Ammon's horn (tissue), 1 donor: ENCODE data around the gene ZC3H12A.
A peak's percentile ranks its signal among the peaks of the same experiment; 100 is the strongest.
"Not testable (repeated sequence)": the region's sequence is repeated elsewhere in the genome, so short reads cannot be mapped to it uniquely, and the experiment has no call there.

Experiments used
- DNase-seq: peaks from one replicate; pipeline ENCODE4 v3.0.0-alpha.2; 2016; ENCODE audit warnings: low spot score

ZC3H12A gene

GRCh38 chr1:37502104-37502503 is 27.7 kb downstream of the ZC3H12A start:
- DNase-seq, result no peak

- not testable (repeated sequence) for DNase-seq
Measured at GRCh38 chr1:37502791-37503190, 28.4 kb downstream of the ZC3H12A start.

- DNase-seq, result no peak
Measured at GRCh38 chr1:37506740-37507139, 32.4 kb downstream of the ZC3H12A start.

- DNase-seq, result no peak
Measured at GRCh38 chr1:37509181-37509580, 34.8 kb downstream of the ZC3H12A start.

GRCh38 chr1:37513795-37514349 is 39.5 kb downstream of the ZC3H12A start:
- DNase-seq, result peak; percentile 15

GRCh38 chr1:37514350-37515184 is 40.2 kb downstream of the ZC3H12A start, which contains the start of gene MEAF6:
TSS of gene MEAF6 (minus strand) at chr1:37514766. CDS start at chr1:37514746, 20 bp downstream.
- peak; percentile 80 for DNase-seq

- no peak for DNase-seq
Measured at GRCh38 chr1:37515185-37516034, 41.0 kb downstream of the ZC3H12A start.

GRCh38 chr1:37517569-37517968 is 43.2 kb downstream of the ZC3H12A start:
- no peak for DNase-seq

GRCh38 chr1:37518241-37518640 is 43.9 kb downstream of the ZC3H12A start:
- not testable (repeated sequence) for DNase-seq

GRCh38 chr1:37518929-37519328 is 44.5 kb downstream of the ZC3H12A start:
- DNase-seq, result not testable (repeated sequence)

- DNase-seq, result no peak
Measured at GRCh38 chr1:37519613-37520012, 45.2 kb downstream of the ZC3H12A start.

- DNase-seq, result not testable (repeated sequence)
Measured at GRCh38 chr1:37529888-37530287, 55.5 kb downstream of the ZC3H12A start.

- DNase-seq, result not testable (repeated sequence)
Measured at GRCh38 chr1:37532418-37533156, 58.2 kb downstream of the ZC3H12A start.

- no peak for DNase-seq
Measured at GRCh38 chr1:37533317-37534093, 59.1 kb downstream of the ZC3H12A start.
